ENCODE data around the gene SLC30A2. TPM values are rescaled to one million over a fixed set of nuclear protein-coding genes. Genes with fewer than 3 reads are reported as not detected.
A peak's percentile ranks its signal among the peaks of the same experiment; 100 is the strongest.

SLC30A2 gene
- total and polyA plus RNA-seq, 9 of the 15 experiments (the other 6 are each of a cell fraction or from before 2014, with no cell fraction given) = 0.01 to 0.18 (median 0.06) TPM; not detected in 3

- TF ChIP-seq POLR2H (tag; IDR thresholded peaks at IDR 0.05; ENCODE audit: low read depth) (no peak), SRSF1 (IDR thresholded peaks at IDR 0.05; ENCODE audit: low read depth, low read length) (no peak), GATAD2B (IDR thresholded peaks at IDR 0.05; ENCODE audit: borderline replicate concordance) (peak; percentile 56; the same call in 1 of the 2 replicates), SREBF1 (IDR thresholded peaks at IDR 0.05; ENCODE audit: borderline replicate concordance, low read depth, low read length) (0 out of 2 replicates have a peak, but pooled peaks have one; percentile 9), TGIF2 (CRISPR knock-in tag; IDR thresholded peaks at IDR 0.05) (no peak), TAL1 (IDR thresholded peaks at IDR 0.05) (no peak), BRF2 (IDR thresholded peaks at IDR 0.05; ENCODE audit: borderline replicate concordance, insufficient read depth, insufficient read length) (no peak), ZFPM2 (CRISPR knock-in tag; IDR thresholded peaks at IDR 0.05) (no peak), NR1H2 (CRISPR knock-in tag; IDR thresholded peaks at IDR 0.05) (no peak), CEBPZ (IDR thresholded peaks at IDR 0.05; ENCODE audit: borderline replicate concordance, low read depth, low read length) (no peak), ZNF444 (CRISPR knock-in tag; IDR thresholded peaks at IDR 0.05) (no peak), ZNF175 (CRISPR knock-in tag; IDR thresholded peaks at IDR 0.05; ENCODE audit: low read depth) (no peak), ZNF79 (CRISPR knock-in tag; IDR thresholded peaks at IDR 0.05; ENCODE audit: low read depth) (no peak), JUND (IDR thresholded peaks at IDR 0.05; ENCODE audit: borderline replicate concordance, low read depth, low read length) (peak; percentile 85), JUND (tag; IDR thresholded peaks at IDR 0.05; ENCODE audit: borderline replicate concordance, low read depth, low read length) (no peak; the same call in 2 of the 3 replicates), ZBTB8A (IDR thresholded peaks at IDR 0.05; ENCODE audit: partially characterized antibody) (no peak), ZBTB12 (CRISPR knock-in tag; IDR thresholded peaks at IDR 0.05) (no peak), MYNN (IDR thresholded peaks at IDR 0.05) (peak; percentile 82), MYNN (CRISPR knock-in tag; IDR thresholded peaks at IDR 0.05) (no peak), ELF2 (CRISPR knock-in tag; IDR thresholded peaks at IDR 0.05) (no peak; the same call in 1 of the 2 replicates), ZFP1 (CRISPR knock-in tag; IDR thresholded peaks at IDR 0.05) (no peak), ZNF75A (CRISPR knock-in tag; IDR thresholded peaks at IDR 0.05) (no peak), POLR2AphosphoS2 (IDR thresholded peaks at IDR 0.05; ENCODE audit: low read length) (no peak), CBX1 (IDR thresholded peaks at IDR 0.05; ENCODE audit: low read depth) (no peak), CXXC5 (CRISPR knock-in tag; IDR thresholded peaks at IDR 0.05) (no peak)
Measured at GRCh38 chr1:26035959-26036755, 9.8 kb downstream of the SLC30A2 start (continued).
